Measurements from ENCODE around the gene TOR1AIP2.

DNA sequence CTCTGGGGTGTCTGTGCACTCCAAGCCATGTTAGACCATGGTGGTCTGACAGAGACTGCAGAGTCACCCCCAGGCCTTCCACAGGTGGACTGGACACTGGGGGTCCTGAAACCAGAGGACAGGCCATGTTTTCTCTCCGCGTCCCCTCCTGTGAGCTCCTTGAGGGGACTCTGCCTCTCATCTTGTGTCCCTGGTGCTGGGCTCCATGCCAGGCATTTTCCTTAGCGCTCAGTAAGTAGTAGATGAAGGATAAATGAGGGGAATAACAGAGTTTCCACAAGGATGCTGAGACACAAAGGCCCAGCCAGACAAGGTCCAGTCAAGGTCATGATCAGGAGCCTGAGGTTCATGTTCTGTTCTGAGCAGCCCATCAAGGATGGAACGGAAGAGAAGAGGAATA lies 77.1 kb downstream of the TOR1AIP2 start:
- TF ChIP-seq, protein P1, sequence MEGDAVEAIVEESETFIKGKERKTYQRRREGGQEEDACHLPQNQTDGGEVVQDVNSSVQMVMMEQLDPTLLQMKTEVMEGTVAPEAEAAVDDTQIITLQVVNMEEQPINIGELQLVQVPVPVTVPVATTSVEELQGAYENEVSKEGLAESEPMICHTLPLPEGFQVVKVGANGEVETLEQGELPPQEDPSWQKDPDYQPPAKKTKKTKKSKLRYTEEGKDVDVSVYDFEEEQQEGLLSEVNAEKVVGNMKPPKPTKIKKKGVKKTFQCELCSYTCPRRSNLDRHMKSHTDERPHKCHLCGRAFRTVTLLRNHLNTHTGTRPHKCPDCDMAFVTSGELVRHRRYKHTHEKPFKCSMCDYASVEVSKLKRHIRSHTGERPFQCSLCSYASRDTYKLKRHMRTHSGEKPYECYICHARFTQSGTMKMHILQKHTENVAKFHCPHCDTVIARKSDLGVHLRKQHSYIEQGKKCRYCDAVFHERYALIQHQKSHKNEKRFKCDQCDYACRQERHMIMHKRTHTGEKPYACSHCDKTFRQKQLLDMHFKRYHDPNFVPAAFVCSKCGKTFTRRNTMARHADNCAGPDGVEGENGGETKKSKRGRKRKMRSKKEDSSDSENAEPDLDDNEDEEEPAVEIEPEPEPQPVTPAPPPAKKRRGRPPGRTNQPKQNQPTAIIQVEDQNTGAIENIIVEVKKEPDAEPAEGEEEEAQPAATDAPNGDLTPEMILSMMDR (IDR thresholded peaks at IDR 0.05; ENCODE audit: low read length): no peak
- no peak for TF ChIP-seq EZH2 (IDR thresholded peaks at IDR 0.05; ENCODE audit: borderline replicate concordance, low read length)

Data from OCI-LY1 (cell line).